ENCODE measurements around the gene CDH20.

CDH20 gene

GRCh38 chr18:61543518-61543917, 210.3 kb downstream of the CDH20 start:
- H3K27ac ChIP-seq: no peak overlapping the region
- TF ChIP-seq, protein P1, sequence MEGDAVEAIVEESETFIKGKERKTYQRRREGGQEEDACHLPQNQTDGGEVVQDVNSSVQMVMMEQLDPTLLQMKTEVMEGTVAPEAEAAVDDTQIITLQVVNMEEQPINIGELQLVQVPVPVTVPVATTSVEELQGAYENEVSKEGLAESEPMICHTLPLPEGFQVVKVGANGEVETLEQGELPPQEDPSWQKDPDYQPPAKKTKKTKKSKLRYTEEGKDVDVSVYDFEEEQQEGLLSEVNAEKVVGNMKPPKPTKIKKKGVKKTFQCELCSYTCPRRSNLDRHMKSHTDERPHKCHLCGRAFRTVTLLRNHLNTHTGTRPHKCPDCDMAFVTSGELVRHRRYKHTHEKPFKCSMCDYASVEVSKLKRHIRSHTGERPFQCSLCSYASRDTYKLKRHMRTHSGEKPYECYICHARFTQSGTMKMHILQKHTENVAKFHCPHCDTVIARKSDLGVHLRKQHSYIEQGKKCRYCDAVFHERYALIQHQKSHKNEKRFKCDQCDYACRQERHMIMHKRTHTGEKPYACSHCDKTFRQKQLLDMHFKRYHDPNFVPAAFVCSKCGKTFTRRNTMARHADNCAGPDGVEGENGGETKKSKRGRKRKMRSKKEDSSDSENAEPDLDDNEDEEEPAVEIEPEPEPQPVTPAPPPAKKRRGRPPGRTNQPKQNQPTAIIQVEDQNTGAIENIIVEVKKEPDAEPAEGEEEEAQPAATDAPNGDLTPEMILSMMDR (IDR thresholded peaks at IDR 0.05): no peak
- no peak for TF ChIP-seq ZFX (IDR thresholded peaks at IDR 0.05; ENCODE audit: borderline replicate concordance)

- no peak overlapping the region for H3K27ac ChIP-seq
- TF ChIP-seq ZFX (IDR thresholded peaks at IDR 0.05; ENCODE audit: borderline replicate concordance): no peak
- TF ChIP-seq, protein P1 (IDR thresholded peaks at IDR 0.05): no peak
These were observed 210.9 kb downstream of the CDH20 start for GRCh38 chr18:61544178-61544577.

- 0 out of 2 replicates have a peak overlapping the region, but pooled peaks have one; percentile 18 for H3K27ac ChIP-seq
- TF ChIP-seq, protein P1 (IDR thresholded peaks at IDR 0.05): no peak
- TF ChIP-seq ZFX (IDR thresholded peaks at IDR 0.05; ENCODE audit: borderline replicate concordance): no peak
These were observed 212.3 kb downstream of the CDH20 start for GRCh38 chr18:61545281-61546245.

DNA sequence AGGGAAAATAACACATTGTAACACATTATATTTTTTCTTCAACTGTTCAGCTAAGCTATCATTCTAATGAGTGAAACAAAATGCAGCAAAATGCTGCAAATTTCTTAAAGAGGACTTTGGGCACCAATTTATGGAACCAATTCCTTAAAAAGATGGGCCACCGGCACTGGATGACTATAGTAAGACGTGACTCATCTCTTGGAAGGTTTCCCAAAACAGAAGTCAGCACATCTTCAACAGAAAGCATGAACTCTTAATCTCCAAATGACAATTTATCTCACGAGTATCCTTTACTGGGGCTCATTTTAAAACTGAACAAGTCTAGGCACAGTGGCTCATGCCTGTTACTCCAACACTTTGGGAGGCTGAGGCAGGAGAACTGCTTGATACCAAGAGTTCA, 213.4 kb downstream of the CDH20 start:
- TF ChIP-seq, protein P1 (IDR thresholded peaks at IDR 0.05): no peak
- TF ChIP-seq ZFX (IDR thresholded peaks at IDR 0.05; ENCODE audit: borderline replicate concordance): no peak
- H3K27ac ChIP-seq: no peak overlapping the region

DNA sequence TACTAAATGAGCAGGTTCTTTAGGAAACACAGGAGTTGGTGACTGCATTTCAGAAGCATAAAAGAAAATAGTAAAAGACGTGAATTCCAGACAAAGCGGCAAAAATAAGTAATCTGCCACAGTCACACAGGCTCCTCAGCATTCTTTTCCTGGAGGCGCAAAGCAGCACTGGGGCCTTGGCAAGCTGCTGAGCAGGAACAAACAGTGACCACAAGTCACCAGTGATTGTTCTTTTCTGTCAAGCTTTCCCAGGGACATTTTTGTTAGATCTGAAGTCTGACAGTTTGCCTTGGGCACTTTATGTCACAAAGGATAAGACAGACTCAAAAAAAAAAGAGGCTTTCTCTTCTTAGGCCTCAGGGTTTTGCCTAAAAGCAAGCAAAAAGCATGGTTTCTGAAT, 216.2 kb downstream of the CDH20 start:
- H3K27ac ChIP-seq: no peak overlapping the region
- TF ChIP-seq ZFX (IDR thresholded peaks at IDR 0.05; ENCODE audit: borderline replicate concordance): no peak
- TF ChIP-seq, protein P1 (IDR thresholded peaks at IDR 0.05): no peak

GRCh38 chr18:61549889-61550288, 216.7 kb downstream of the CDH20 start:
- no peak overlapping the region for H3K27ac ChIP-seq
- TF ChIP-seq, protein P1 (IDR thresholded peaks at IDR 0.05): no peak
- TF ChIP-seq ZFX (IDR thresholded peaks at IDR 0.05; ENCODE audit: borderline replicate concordance): no peak

- TF ChIP-seq, protein P1 (IDR thresholded peaks at IDR 0.05): peak; percentile 82
- TF ChIP-seq ZFX (IDR thresholded peaks at IDR 0.05; ENCODE audit: borderline replicate concordance): no peak
- H3K27ac ChIP-seq: no peak overlapping the region
These were observed 218.4 kb downstream of the CDH20 start for GRCh38 chr18:61551586-61551985.
